Middle frontal gyrus (tissue), 1 donor: Measurements from ENCODE around the gene MAP2K7.
"Not testable (repeated sequence)": the region's sequence is repeated elsewhere in the genome, so short reads cannot be mapped to it uniquely, and the experiment has no call there.

ENCODE experiments used
- DNase-seq: peaks from one replicate; pipeline ENCODE4 v3.0.0-alpha.2; 2015; ENCODE audit warnings: low spot score; ENCODE audit errors: extremely low spot score

Gene MAP2K7

GRCh38 chr19:7883105-7883504 is 20.6 kb upstream of the MAP2K7 start:
- DNase-seq: no peak

- DNase-seq: no peak
Observed at GRCh38 chr19:7883796-7884570, 19.7 kb upstream of the MAP2K7 start.

GRCh38 chr19:7885818-7886217 is 17.9 kb upstream of the MAP2K7 start:
- no peak for DNase-seq

GRCh38 chr19:7887408-7888144 is 16.1 kb upstream of the MAP2K7 start:
- DNase-seq: no peak

GRCh38 chr19:7888145-7888825 is 15.4 kb upstream of the MAP2K7 start, which contains the start of gene LRRC8E:
LRRC8E (plus strand) TSS chr19:7888510; CDS start chr19:7895604, 7,094 bp downstream.
- DNase-seq: no peak

- no peak for DNase-seq
Observed at GRCh38 chr19:7888826-7889217, 14.9 kb upstream of the MAP2K7 start.

- not testable (repeated sequence) for DNase-seq
Observed at GRCh38 chr19:7893362-7894101, 10.1 kb upstream of the MAP2K7 start.

GRCh38 chr19:7894612-7895309 is 8.9 kb upstream of the MAP2K7 start:
- DNase-seq: no peak

- no peak for DNase-seq
Observed at GRCh38 chr19:7895565-7895964, 8.1 kb upstream of the MAP2K7 start.

GRCh38 chr19:7897292-7897691 is 6.4 kb upstream of the MAP2K7 start:
- no peak for DNase-seq

- no peak for DNase-seq
Observed at GRCh38 chr19:7898967-7899366, 4.7 kb upstream of the MAP2K7 start.

- DNase-seq: no peak
Observed at GRCh38 chr19:7899751-7900378, 3.8 kb upstream of the MAP2K7 start.

- no peak for DNase-seq
Observed at GRCh38 chr19:7900401-7900870, 3.2 kb upstream of the MAP2K7 start.

GRCh38 chr19:7900931-7901330 is 2.7 kb upstream of the MAP2K7 start:
- DNase-seq: no peak

- no peak for DNase-seq
Observed at GRCh38 chr19:7901337-7901736, 2.3 kb upstream of the MAP2K7 start.

- DNase-seq: no peak
Observed at GRCh38 chr19:7902796-7903243, 857 bp upstream of the MAP2K7 start.

GRCh38 chr19:7904074-7905020 is 670 bp downstream of the MAP2K7 start:
- no peak for DNase-seq

- DNase-seq: no peak
Observed at GRCh38 chr19:7905268-7905667, 1.6 kb downstream of the MAP2K7 start.

- no peak for DNase-seq
Observed at GRCh38 chr19:7905859-7906258, 2.2 kb downstream of the MAP2K7 start.
